K562 treated with DMSO at 1 percent for 12 hours (cell line): ENCODE measurements around the gene CHST5. TPM values are rescaled to one million over a fixed set of nuclear protein-coding genes. Genes with fewer than 3 reads are reported as not detected.

Experiments used
- total RNA-seq: library from RNA; unstranded; fragments of 300-600 nt; gene quantifications from 2 replicates; pipeline ENCODE4 v1.2.3, GENCODE V29; 2022; ENCODE audit not compliant: insufficient read depth

CHST5 gene
- not detected in 2 replicates for total RNA-seq

DNA sequence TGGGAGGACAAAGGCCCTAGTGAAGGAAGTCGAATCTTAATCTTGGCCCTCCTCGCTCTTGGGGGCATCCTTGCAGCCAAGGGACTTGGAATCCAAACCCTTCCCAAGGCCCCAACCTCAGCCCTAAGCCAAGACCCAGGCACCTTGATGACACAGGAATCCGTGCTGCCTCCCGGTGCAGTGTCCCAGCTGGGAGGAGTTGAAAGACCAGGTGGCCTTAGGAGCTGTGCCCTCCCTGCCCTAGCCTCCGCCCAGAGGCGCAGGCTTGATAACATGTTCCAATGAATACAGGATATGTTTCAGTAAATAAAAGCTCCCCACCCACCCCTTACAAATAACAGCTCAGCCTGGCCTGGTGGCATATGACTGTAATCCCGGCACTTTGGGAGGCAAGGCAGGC, at the start of gene CHST5:
TSS of gene CHST5 (minus strand) at position 208 of the 400 bp plus-strand sequence. CDS start 5,724 bp downstream, outside the sequence.

GRCh38 chr16:75566040-75566757, 30.3 kb upstream of the CHST5 start, which contains the start of gene GABARAPL2:
GABARAPL2 (plus strand) TSS chr16:75566379; CDS start chr16:75566487, 108 bp downstream.

GRCh38 chr16:75555707-75556430, 20.0 kb upstream of the CHST5 start, which contains the start of gene TMEM231:
TMEM231 (minus strand) TSS chr16:75556252; CDS start chr16:75556209, 43 bp downstream.

GRCh38 chr16:75495076-75495674, 40.7 kb downstream of the CHST5 start, which contains the start of gene CHST6:
CHST6 (minus strand) TSS chr16:75495441; CDS start chr16:75479828, 15,613 bp downstream.

Other genes with a start within 250 kb of the CHST5 start
- 23.5 and 31.3 TPM in 2 replicates for gene CFDP1, start 102.6 kb downstream of the CHST5 start, total RNA-seq
- 16.0 and 28.5 TPM in 2 replicates for gene TMEM170A, start 71.4 kb downstream of the CHST5 start, total RNA-seq
- gene CHST6, start 40.7 kb downstream of the CHST5 start, total RNA-seq = not detected in 2 replicates
- 4.5 and 8.5 TPM in 2 replicates for gene TMEM231, start 20.1 kb upstream of the CHST5 start, total RNA-seq
- 170 and 201 TPM in 2 replicates for gene GABARAPL2, start 30.3 kb upstream of the CHST5 start, total RNA-seq
- 6.3 and 27.2 TPM in 2 replicates for gene ADAT1, start 87.2 kb upstream of the CHST5 start, total RNA-seq
- 104 and 147 TPM in 2 replicates for gene KARS1, start 111.6 kb upstream of the CHST5 start, total RNA-seq
- 82.3 and 95.0 TPM in 2 replicates for gene TERF2IP, start 111.7 kb upstream of the CHST5 start, total RNA-seq
- not detected in 2 replicates for gene CPHXL2, start 140.9 kb upstream of the CHST5 start, total RNA-seq
- gene DUXB, start 165.4 kb upstream of the CHST5 start, total RNA-seq = not detected in 2 replicates
- not detected in 2 replicates for gene CPHXL, start 190.4 kb upstream of the CHST5 start, total RNA-seq